ENCODE results near the gene ALPL.

- TF ChIP-seq SIN3A (IDR thresholded peaks at IDR 0.05; ENCODE audit: borderline replicate concordance in 2 of 2, control insufficient read depth in 1 of 2, low read depth in 2 of 2, low read length in 2 of 2) (no peak), HOXB6 (CRISPR knock-in tag; IDR thresholded peaks at IDR 0.05; ENCODE audit: borderline replicate concordance) (no peak), HMG20A (CRISPR knock-in tag; conservative IDR thresholded peaks at IDR 0.05) (no peak), SP1 (CRISPR knock-in tag; IDR thresholded peaks at IDR 0.05) (no peak), MBD2 (IDR thresholded peaks at IDR 0.05; ENCODE audit: borderline replicate concordance, low read depth) (no peak)
Measured at GRCh38 chr1:21624571-21625389, 115.6 kb downstream of the ALPL start.
